SK-N-MC (cell line): ENCODE results near the gene NEURL1.
"Not testable (repeated sequence)": the region's sequence is repeated elsewhere in the genome, so short reads cannot be mapped to it uniquely, and the experiment has no call there.

Source experiments
- EZH2 ChIP-seq: fragments of 200-600 bp; sonication (generic); IDR thresholded peaks from one replicate; pipeline ENCODE4 v1.6.1; 2017; ENCODE audit warnings: antibody characterized with exemption
- FOXP2 ChIP-seq: optimal IDR thresholded peaks from 2 replicates; pipeline ENCODE3; 2011; ENCODE audit warnings: mild to moderate bottlenecking, moderate library complexity; ENCODE audit not compliant: insufficient read depth; ENCODE audit errors: extremely low read length, control extremely low read depth
- POLR2AphosphoS5 ChIP-seq: IDR thresholded peaks from 2 replicates; pipeline ENCODE4 v1.6.1; 2012; ENCODE audit warnings: mild to moderate bottlenecking, low read depth, low read length, borderline replicate concordance

DNA sequence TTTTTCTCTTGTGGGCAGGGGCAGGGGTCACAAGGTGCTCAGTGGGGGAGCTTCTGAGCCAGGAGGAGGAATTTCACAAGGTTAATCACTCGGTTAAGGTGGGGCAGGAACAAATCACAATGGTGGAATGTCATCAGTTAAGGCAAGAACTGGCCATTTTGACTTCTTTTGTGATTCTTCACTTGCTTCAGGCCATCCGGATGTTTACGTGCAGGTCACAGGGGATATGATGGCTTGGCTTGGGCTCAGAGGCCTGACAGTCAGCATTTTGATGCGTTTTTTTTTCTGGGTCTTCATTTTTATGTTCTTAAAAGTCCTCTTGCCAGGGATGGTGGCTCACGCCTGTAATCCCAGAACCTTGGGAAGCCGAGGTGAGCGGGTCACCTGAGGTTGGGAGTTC, 28.5 kb downstream of the NEURL1 start:
- TF ChIP-seq POLR2AphosphoS5, EZH2, FOXP2: not testable (repeated sequence)
